ENCODE measurements around the gene TRPT1. TPM values are rescaled to one million over a fixed set of nuclear protein-coding genes. Genes with fewer than 3 reads are reported as not detected.
A peak's percentile ranks its signal among the peaks of the same experiment; 100 is the strongest.

The TRPT1 gene
- 10 to 100 TPM; 41.4 to 59.9 (median 50.3) TPM for total RNA-seq

- no peak for TF ChIP-seq EP300 (IDR thresholded peaks at IDR 0.05)
- peak in 2 of 4 experiments; percentile 20 to 56 for TF ChIP-seq CTCF (IDR thresholded peaks at IDR 0.05)
- TF ChIP-seq POLR2A (IDR thresholded peaks at IDR 0.05), result peak; percentile 88 to 92
- peak; percentile 89 for TF ChIP-seq POLR2AphosphoS5 (IDR thresholded peaks at IDR 0.05)
- peaks cover 0 to 59% (median 30%) of the 10 kb centered on the region in 3 donors for H3K4me1 ChIP-seq
- peaks cover 0 to 15% of the 10 kb centered on the region in 2 donors for H3K36me3 ChIP-seq
- ATAC-seq, result peak; percentile 88
- H3K27ac ChIP-seq, result peak within 1 kb of the TSS; percentile 83 to 94 (median 88)
- H3K9me3 ChIP-seq, result no peaks in the 10 kb centered on the region
- no peaks in the 10 kb centered on the region for H3K27me3 ChIP-seq
- 4% methylated on average over 5 of the region's 54 CpGs; no CpG with 5 or more reads in 1 of the 2 donors for WGBS, 2 donors (ENCODE audit: low coverage in 1 of 2)
- peak within 1 kb of the TSS; percentile 66 to 88 for H3K4me3 ChIP-seq
Measured at GRCh38 chr11:64225608-64226506, at the start of gene TRPT1, which contains the start of gene NUDT22. Gene TRPT1 (minus strand): TSS chr11:64226186. CDS start chr11:64225860, 326 bp downstream. Gene NUDT22 (plus strand): TSS chr11:64226274. CDS start chr11:64226653, 379 bp downstream.

- peaks cover 0 to 15% (median 5%) of the 10 kb centered on the region in 3 donors for H3K4me1 ChIP-seq
- H3K27ac ChIP-seq, result no peak overlapping the region
- H3K27me3 ChIP-seq, result no peaks in the 10 kb centered on the region
- no peak overlapping the region for H3K4me3 ChIP-seq
- 86 to 92% methylated on average over 2 to 5 of the region's 15 CpGs for WGBS, 2 donors (ENCODE audit: low coverage in 1 of 2)
- peaks cover 0 to 49% of the 10 kb centered on the region in 2 donors for H3K36me3 ChIP-seq
- ATAC-seq, result no peak
- no peaks in the 10 kb centered on the region for H3K9me3 ChIP-seq
- no peak for TF ChIP-seq POLR2AphosphoS5 (IDR thresholded peaks at IDR 0.05)
- no peak for TF ChIP-seq POLR2A (IDR thresholded peaks at IDR 0.05)
- no peak for TF ChIP-seq CTCF (IDR thresholded peaks at IDR 0.05)
- no peak for TF ChIP-seq EP300 (IDR thresholded peaks at IDR 0.05)
Measured at GRCh38 chr11:64275031-64275800, 49.2 kb upstream of the TRPT1 start.

GRCh38 chr11:64269540-64270220, 43.7 kb upstream of the TRPT1 start:
- peak overlapping the region; percentile 70 to 96 for H3K4me3 ChIP-seq
- H3K27ac ChIP-seq, result peak overlapping the region; percentile 91 to 97 (median 94)
- 7% methylated on average over 3 of the region's 58 CpGs; no CpG with 5 or more reads in 1 of the 2 donors for WGBS, 2 donors (ENCODE audit: low coverage in 1 of 2)
- H3K36me3 ChIP-seq, result peaks cover 0 to 27% of the 10 kb centered on the region in 2 donors
- TF ChIP-seq POLR2A (IDR thresholded peaks at IDR 0.05) (peak; percentile 48 to 49), CTCF (IDR thresholded peaks at IDR 0.05) (peak in 3 of 4 experiments; percentile 7 to 37 (median 14)), EP300 (IDR thresholded peaks at IDR 0.05) (no peak), POLR2AphosphoS5 (IDR thresholded peaks at IDR 0.05) (peak; percentile 91)
- no peaks in the 10 kb centered on the region for H3K27me3 ChIP-seq
- H3K9me3 ChIP-seq, result no peaks in the 10 kb centered on the region
- H3K4me1 ChIP-seq, result peaks cover 0 to 38% (median 19%) of the 10 kb centered on the region in 3 donors
- peak; percentile 92 for ATAC-seq

GRCh38 chr11:64268893-64269539, 43.0 kb upstream of the TRPT1 start:
- ATAC-seq, result peak; percentile 25
- WGBS, 2 donors (ENCODE audit: low coverage in 1 of 2), result 0% methylated on average over 16 of the region's 34 CpGs; no CpG with 5 or more reads in 1 of the 2 donors
- peak overlapping the region; percentile 70 to 81 for H3K4me3 ChIP-seq

More at GRCh38 chr11:64268893-64269539, 43.0 kb upstream of the TRPT1 start:
- Histone ChIP-seq H3K4me1 (peaks cover 0 to 38% (median 19%) of the 10 kb centered on the region in 3 donors), H3K27me3 (no peaks in the 10 kb centered on the region), H3K36me3 (peaks cover 0 to 34% of the 10 kb centered on the region in 2 donors), H3K27ac (peak overlapping the region; percentile 82 to 97 (median 92)), H3K9me3 (no peaks in the 10 kb centered on the region)
- TF ChIP-seq EP300 (IDR thresholded peaks at IDR 0.05) (no peak), POLR2AphosphoS5 (IDR thresholded peaks at IDR 0.05) (no peak), POLR2A (IDR thresholded peaks at IDR 0.05) (no peak), CTCF (IDR thresholded peaks at IDR 0.05) (no peak)
